GM18505 (cell line): ENCODE data around the gene BBOF1.
"Not testable (repeated sequence)": the region's sequence is repeated elsewhere in the genome, so short reads cannot be mapped to it uniquely, and the experiment has no call there.

Source experiments
- ATAC-seq: cut with Tn5 transposase; IDR thresholded peaks from one replicate; pipeline ENCODE4 v1.9.1; 2021; ENCODE audit not compliant: unreplicated experiment
- POLR2A ChIP-seq: IDR thresholded peaks from 4 replicates; pipeline ENCODE4 v1.6.1; 2011; ENCODE audit warnings: borderline replicate concordance; ENCODE audit not compliant: insufficient read depth, insufficient read length; ENCODE audit errors: extremely low read depth

BBOF1 gene

GRCh38 chr14:74085047-74085637 is 66.0 kb downstream of the BBOF1 start:
- peak; percentile 3 for ATAC-seq
- no peak for TF ChIP-seq POLR2A

GRCh38 chr14:74085828-74086227 is 66.7 kb downstream of the BBOF1 start:
- TF ChIP-seq POLR2A = no peak
- no peak for ATAC-seq

- ATAC-seq = no peak
- no peak for TF ChIP-seq POLR2A
Measured at GRCh38 chr14:74089251-74090020, 70.3 kb downstream of the BBOF1 start.

- no peak for TF ChIP-seq POLR2A
- no peak for ATAC-seq
Measured at GRCh38 chr14:74105381-74105780, 86.2 kb downstream of the BBOF1 start.

- ATAC-seq = no peak
- TF ChIP-seq POLR2A = no peak
Measured at GRCh38 chr14:74109369-74109768, 90.2 kb downstream of the BBOF1 start.

GRCh38 chr14:74111395-74112216 is 92.5 kb downstream of the BBOF1 start:
- not testable (repeated sequence) for ATAC-seq
